Stimulated activated naive CD8-positive, alpha-beta T cell treated with anti-CD3 and anti-CD28 coated beads, Interleukin-15, Interleukin-2, amounts not matched to agents 100 U/mL and 50 U/mL, for 24 hours (primary cell): ENCODE measurements around the gene NEUROD4.
A peak's percentile ranks its signal among the peaks of the same experiment; 100 is the strongest.

Experiments
- ATAC-seq: fragments of 150-1000 bp; cut with Tn5 transposase; one replicate; pipeline ENCODE4 v1.10.0; 2021
- DNase-seq: peaks from one replicate; pipeline ENCODE4 v3.0.0; 2021

NEUROD4 gene

DNA sequence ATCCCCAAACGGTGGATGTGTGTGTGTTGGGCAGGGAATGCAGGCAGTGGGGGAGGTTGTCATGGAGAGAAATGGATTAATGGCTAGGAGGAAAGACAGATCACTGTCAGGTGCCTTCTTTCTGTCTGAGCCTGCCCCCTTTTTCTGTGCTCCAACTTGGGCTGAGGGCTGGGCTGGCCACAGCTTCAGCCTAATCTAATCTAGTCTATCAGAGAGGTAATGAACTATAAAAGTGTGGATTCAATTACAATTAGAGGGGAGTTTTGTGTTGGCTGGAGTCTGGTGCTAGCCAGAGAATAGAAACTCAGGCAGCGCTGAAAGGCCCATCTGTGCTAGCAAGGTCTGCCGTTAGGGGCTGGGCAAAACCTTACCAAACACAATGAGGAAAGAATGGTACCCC is 41.2 kb downstream of the NEUROD4 start:
- ATAC-seq (no peak), DNase-seq (no peak)

GRCh38 chr12:55063291-55063690 is 43.5 kb downstream of the NEUROD4 start:
- ATAC-seq (no peak), DNase-seq (no peak)

GRCh38 chr12:55065535-55065934 is 45.8 kb downstream of the NEUROD4 start:
- ATAC-seq (no peak), DNase-seq (no peak)

DNA sequence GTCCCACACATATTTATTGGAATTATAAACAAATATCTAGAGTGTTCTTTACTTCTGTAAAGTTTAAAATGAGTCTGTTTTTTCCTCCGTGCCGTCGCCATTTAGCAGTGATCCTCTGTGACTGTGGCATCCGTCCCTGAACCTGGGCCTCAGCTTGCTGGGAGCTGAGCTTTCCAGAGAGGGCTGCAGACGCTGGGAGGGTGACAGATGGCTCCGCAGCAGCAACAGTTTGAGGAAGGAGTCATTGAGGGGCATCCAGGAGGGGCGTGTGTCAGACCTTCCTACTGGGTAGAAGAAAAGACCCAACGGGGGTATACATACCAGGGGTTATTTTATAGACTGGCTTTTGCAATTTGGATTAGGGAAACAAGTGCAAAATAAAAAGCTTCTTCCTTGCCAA is 47.9 kb downstream of the NEUROD4 start:
- ATAC-seq (no peak), DNase-seq (no peak)

DNA sequence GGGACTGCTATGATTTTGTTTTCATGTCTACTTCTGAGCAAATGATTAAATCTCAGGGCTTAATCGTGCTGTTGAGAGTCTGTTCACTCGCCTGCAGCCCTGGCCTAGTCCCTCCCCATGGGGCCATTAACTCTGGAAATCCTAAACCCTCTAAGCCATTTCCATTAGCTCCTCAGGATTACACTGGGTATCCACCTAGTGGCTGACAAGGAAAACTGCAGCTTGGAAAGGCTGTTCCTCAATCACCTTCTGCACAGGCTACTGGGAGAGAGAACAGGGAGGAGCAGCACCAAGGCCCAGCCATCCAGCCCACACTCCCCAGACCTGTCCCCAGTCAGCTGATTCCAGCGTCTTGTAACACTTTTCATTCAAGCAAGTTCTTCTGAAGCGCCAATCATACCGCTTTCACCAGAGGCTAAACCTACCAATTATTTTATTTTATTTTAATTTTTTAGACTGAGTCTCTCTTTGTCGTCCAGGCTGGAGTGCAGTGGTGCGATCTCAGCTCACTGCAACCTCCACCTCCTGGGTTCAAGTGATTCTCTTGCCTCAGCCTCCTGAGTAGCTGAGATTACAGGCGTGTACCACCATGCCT is 48.7 kb downstream of the NEUROD4 start:
- ATAC-seq: peak; percentile 65
- DNase-seq: no peak

GRCh38 chr12:55072083-55072482 is 52.3 kb downstream of the NEUROD4 start:
- DNase-seq (peak; percentile 77), ATAC-seq (peak; percentile 78)

DNA sequence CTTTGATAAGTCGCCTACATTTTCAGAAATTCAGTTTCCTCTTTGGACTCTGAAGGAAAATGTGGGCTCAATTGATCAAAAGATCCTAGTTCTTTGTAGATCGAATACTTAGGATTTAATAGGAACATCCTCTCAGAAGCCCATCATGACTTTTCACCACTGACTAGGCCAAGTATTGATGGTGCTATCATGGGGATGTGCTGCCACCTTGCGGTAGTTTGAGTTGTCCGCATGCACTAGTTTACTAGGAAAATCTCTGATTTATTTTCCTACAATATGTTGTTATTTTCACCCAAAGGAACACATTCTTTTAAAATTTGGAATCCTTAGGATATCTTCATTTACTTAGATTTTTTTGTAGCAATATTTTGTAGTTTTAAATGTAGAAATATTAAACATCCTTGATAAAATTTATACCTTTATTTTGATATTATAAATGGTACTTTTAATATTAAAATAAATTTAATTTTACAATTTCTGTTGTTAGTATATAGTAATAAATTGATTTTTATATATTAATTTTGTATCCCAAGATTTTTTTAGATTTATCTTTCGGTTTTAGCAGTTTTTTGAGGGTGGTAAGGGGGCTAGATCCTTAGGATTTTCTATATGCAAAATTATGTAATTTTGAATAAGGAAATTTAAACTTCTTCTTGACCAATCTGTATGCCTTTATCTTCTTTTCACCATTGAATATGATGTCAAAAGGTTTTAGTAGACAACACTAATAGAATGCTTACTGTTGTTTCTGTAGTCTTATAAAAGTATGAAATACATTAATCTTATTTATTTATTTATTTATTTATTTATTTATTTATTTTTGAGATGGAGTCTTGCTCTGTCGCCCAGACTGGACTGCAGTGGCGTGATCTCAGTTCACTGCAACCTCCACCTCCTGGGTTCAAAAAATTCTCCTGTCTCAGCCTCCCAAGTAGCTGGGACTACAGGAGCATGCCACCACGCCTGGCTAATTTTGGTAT is 53.6 kb downstream of the NEUROD4 start:
- DNase-seq: peak; percentile 83
- peak; percentile 58 for ATAC-seq

DNA sequence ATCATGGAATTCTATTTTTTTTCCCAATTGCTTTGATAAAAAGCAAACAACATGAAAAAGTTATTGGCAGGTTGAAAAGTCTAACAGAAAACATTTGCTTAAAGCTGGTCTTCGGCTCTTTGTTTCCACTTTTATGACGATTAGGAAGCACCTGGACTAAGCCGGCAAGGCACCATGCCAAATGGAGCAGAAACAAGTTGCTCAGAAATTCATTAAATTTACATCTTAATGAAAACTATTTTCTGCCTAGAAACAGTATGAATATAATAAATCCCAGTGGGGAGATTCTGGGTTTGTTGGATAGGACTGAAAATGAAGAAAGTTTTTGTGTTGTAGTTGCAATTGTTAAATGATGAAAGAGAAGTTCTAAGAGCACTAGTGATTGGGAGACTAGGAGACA is 55.0 kb downstream of the NEUROD4 start:
- ATAC-seq (no peak), DNase-seq (no peak)
